ENCODE data around the gene LPAR5.
A peak's percentile ranks its signal among the peaks of the same experiment; 100 is the strongest.
"Not testable (repeated sequence)": the region's sequence is repeated elsewhere in the genome, so short reads cannot be mapped to it uniquely, and the experiment has no call there.

The LPAR5 gene

GRCh38 chr12:6605421-6606330 lies 30.1 kb downstream of the LPAR5 start:
- DNase-seq, result peak in 2 of 4 experiments; percentile 32 to 36

- no peak for DNase-seq
Measured at GRCh38 chr12:6604259-6605029, 31.3 kb downstream of the LPAR5 start.

- peak in 2 of 4 experiments; percentile 15 to 20 for DNase-seq
Measured at GRCh38 chr12:6603095-6603567, 32.6 kb downstream of the LPAR5 start.

- DNase-seq, result no peak
Measured at GRCh38 chr12:6602526-6602925, 33.2 kb downstream of the LPAR5 start.

- DNase-seq, result not testable (repeated sequence)
Measured at GRCh38 chr12:6595673-6596072, 40.1 kb downstream of the LPAR5 start.

GRCh38 chr12:6592087-6592486 lies 43.7 kb downstream of the LPAR5 start:
- no peak for DNase-seq

- not testable (repeated sequence) for DNase-seq
Measured at GRCh38 chr12:6586569-6586968, 49.2 kb downstream of the LPAR5 start.

GRCh38 chr12:6584293-6584692 lies 51.5 kb downstream of the LPAR5 start:
- DNase-seq, result no peak

- no peak for DNase-seq
Measured at GRCh38 chr12:6582959-6583358, 52.8 kb downstream of the LPAR5 start.

- no peak for DNase-seq
Measured at GRCh38 chr12:6582196-6582595, 53.6 kb downstream of the LPAR5 start.

- DNase-seq, result no peak
Measured at GRCh38 chr12:6575648-6576047, 60.1 kb downstream of the LPAR5 start.

GRCh38 chr12:6574576-6575295 lies 61.0 kb downstream of the LPAR5 start:
- DNase-seq, result no peak

GRCh38 chr12:6573001-6573400 lies 62.8 kb downstream of the LPAR5 start:
- DNase-seq, result no peak

GRCh38 chr12:6570264-6570887 lies 65.4 kb downstream of the LPAR5 start:
- no peak for DNase-seq

- no peak for DNase-seq
Measured at GRCh38 chr12:6569786-6570185, 66.0 kb downstream of the LPAR5 start.

- no peak for DNase-seq
Measured at GRCh38 chr12:6569312-6569711, 66.4 kb downstream of the LPAR5 start.
